Keratinocyte (primary cell): Measurements from ENCODE around the gene PLK5. TPM values are rescaled to one million over a fixed set of nuclear protein-coding genes. Genes with fewer than 3 reads are reported as not detected.

Experiments
- DNase-seq: peaks from one replicate; pipeline ENCODE4 v3.0.0-alpha.2; 2011; ENCODE audit warnings: low read depth, missing footprints, low spot score
- FAIRE-seq: peaks from 2 replicates; lab custom pipeline; 2011; peaks lifted over from hg19 to GRCh38; lab: Jason Lieb, UNC
- H2AFZ ChIP-seq: 2 replicates; pipeline ENCODE4 v1.6.0; 2012; ENCODE audit warnings: low read length, control low read depth, inconsistent platforms; ENCODE audit not compliant: control insufficient read depth
- H3K27ac ChIP-seq: 2 replicates; pipeline ENCODE4 v1.5.1; 2011; ENCODE audit warnings: low read length; ENCODE audit not compliant: control insufficient read depth, insufficient read depth
- H3K27me3 ChIP-seq: 3 replicates; pipeline ENCODE4 v1.6.0; 2011; ENCODE audit warnings: low read length; ENCODE audit not compliant: control insufficient read depth, insufficient read depth; ENCODE audit errors: extremely low read depth
- H3K36me3 ChIP-seq, 2 experiments: 2 replicates in 1 of 2; 3 replicates in 1 of 2; pipeline ENCODE4 v1.5.1; 2011; ENCODE audit warnings: low read length in 2 of 2, mild to moderate bottlenecking in 1 of 2; ENCODE audit not compliant: control insufficient read depth in 2 of 2, insufficient read depth in 2 of 2; ENCODE audit errors: extremely low read depth in 1 of 2
- H3K4me1 ChIP-seq: 3 replicates; pipeline ENCODE4 v1.5.1; 2011; ENCODE audit warnings: low read length; ENCODE audit not compliant: control insufficient read depth, insufficient read depth; ENCODE audit errors: extremely low read depth
- H3K4me2 ChIP-seq: 3 replicates; pipeline ENCODE4 v1.6.0; 2011; ENCODE audit warnings: low read depth, low read length; ENCODE audit not compliant: control insufficient read depth, insufficient read depth; ENCODE audit errors: extremely low read depth
- H3K4me3 ChIP-seq, 3 experiments: fragments of 200-600 bp in 1 of 3; sonication (generic) in 1 of 3; 2 replicates in 2 of 3; 3 replicates in 1 of 3; pipeline ENCODE4 v1.5.1; 2011 to 2016; ENCODE audit warnings: low read length in 3 of 3, mild to moderate bottlenecking in 3 of 3, control low read depth in 2 of 3, inconsistent platforms in 1 of 3, low read depth in 1 of 3, mixed read lengths in 1 of 3, mixed run types in 1 of 3, moderate library complexity in 1 of 3; ENCODE audit not compliant: control insufficient read depth in 2 of 3, insufficient read depth in 2 of 3; ENCODE audit errors: extremely low read depth in 1 of 3
- H3K79me2 ChIP-seq: 2 replicates; pipeline ENCODE4 v1.6.0; 2012; ENCODE audit warnings: low read length; ENCODE audit not compliant: control insufficient read depth, insufficient read depth
- H3K9ac ChIP-seq: 3 replicates; pipeline ENCODE4 v1.6.0; 2011; ENCODE audit warnings: low read length; ENCODE audit not compliant: control insufficient read depth, insufficient read depth; ENCODE audit errors: extremely low read depth
- H3K9me1 ChIP-seq: 3 replicates; pipeline ENCODE4 v1.6.0; 2011; ENCODE audit warnings: low read length; ENCODE audit not compliant: control insufficient read depth, insufficient read depth; ENCODE audit errors: extremely low read depth
- H3K9me3 ChIP-seq: 2 replicates; pipeline ENCODE4 v1.5.1; 2012; ENCODE audit warnings: low read depth, low read length; ENCODE audit not compliant: control insufficient read depth
- H4K20me1 ChIP-seq: 3 replicates; pipeline ENCODE4 v1.6.0; 2011; ENCODE audit warnings: low read length; ENCODE audit not compliant: control insufficient read depth, insufficient read depth; ENCODE audit errors: extremely low read depth
- CTCF ChIP-seq, 3 experiments: IDR thresholded peaks in 1 of 3; conservative IDR thresholded peaks in 1 of 3; optimal IDR thresholded peaks in 1 of 3; 2 replicates in 2 of 3; 3 replicates in 1 of 3; pipeline versions ENCODE3 to v1.5.1; 2011; ENCODE audit warnings: low read length in 3 of 3, mild to moderate bottlenecking in 3 of 3, moderate library complexity in 2 of 3, control low read depth in 1 of 3, inconsistent platforms in 1 of 3; ENCODE audit not compliant: insufficient read depth in 2 of 3; ENCODE audit errors: extremely low read depth in 1 of 3
- EZH2 ChIP-seq: IDR thresholded peaks from one replicate; pipeline ENCODE4 v1.6.1; 2012; ENCODE audit warnings: inconsistent platforms, mild to moderate bottlenecking, low read length, moderate library complexity
- dilution Hi-C: fragments of 300-500 bp; cut with MboI; formaldehyde crosslinking; loops from one replicate; pipeline ENCODE4 v1.7.0; 2020; ENCODE audit warnings: low sequenced_read_pairs; ENCODE audit not compliant: extremely low pct_ligation_motif_present
- polyA plus RNA-seq, 5 experiments: library from polyadenylated mRNA; depleted of rRNA in 3 of 5; stranded (reverse) in 3 of 5; stranded (forward) in 1 of 5; unstranded in 1 of 5; fragments of >200 nt; gene quantifications; 1 replicate in 1 of 5; 2 replicates in 3 of 5; 3 replicates in 1 of 5; pipeline versions ENCODE4 v1.2.1 to v1.2.3, GENCODE V29; 2011 to 2012; ENCODE audit warnings: missing spikeins in 2 of 5, low read depth in 1 of 5, low replicate concordance in 1 of 5

PLK5 gene
- polyA plus RNA-seq, 1 donor (not counting 4 experiments of a cell fraction or from before 2014, with no cell fraction given), result 0.05 TPM

GRCh38 chr19:1481893-1482360 lies 42.0 kb upstream of the PLK5 start:
- DNase-seq, result no peak
- TF ChIP-seq CTCF (optimal IDR thresholded peaks at IDR 0.05 in 1 of 3, IDR thresholded peaks at IDR 0.05 in 1 of 3, conservative IDR thresholded peaks at IDR 0.05 in 1 of 3; ENCODE audit: extremely low read depth in 1 of 3, insufficient read depth in 2 of 3, low read length in 3 of 3) (no peak), EZH2 (no peak)
- dilution Hi-C loops, result no loop called here

GRCh38 chr19:1482361-1483130 lies 41.3 kb upstream of the PLK5 start:
- H4K20me1 ChIP-seq, result no peaks in the 10 kb centered on the region
- no peak overlapping the region for H2AFZ ChIP-seq
- no peaks in the 10 kb centered on the region for H3K27me3 ChIP-seq
- no peaks in the 10 kb centered on the region for H3K9me3 ChIP-seq
- no peak for DNase-seq
- no peaks in the 10 kb centered on the region for H3K9me1 ChIP-seq
- FAIRE-seq, result no peak
- H3K36me3 ChIP-seq, result no peaks in the 10 kb centered on the region
- no peak overlapping the region for H3K4me3 ChIP-seq
- peaks cover 11% of the 10 kb centered on the region for H3K79me2 ChIP-seq
- dilution Hi-C loops, result no loop called here
- TF ChIP-seq EZH2, result no peak
- TF ChIP-seq CTCF (optimal IDR thresholded peaks at IDR 0.05 in 1 of 3, IDR thresholded peaks at IDR 0.05 in 1 of 3, conservative IDR thresholded peaks at IDR 0.05 in 1 of 3; ENCODE audit: extremely low read depth in 1 of 3, insufficient read depth in 2 of 3, low read length in 3 of 3), result no peak
- no peak overlapping the region for H3K4me2 ChIP-seq
- no peak overlapping the region for H3K9ac ChIP-seq
- H3K4me1 ChIP-seq, result peaks cover 9% of the 10 kb centered on the region
- H3K27ac ChIP-seq, result no peak overlapping the region

More at GRCh38 chr19:1481893-1482360, 42.0 kb upstream of the PLK5 start:
- peaks cover 16% of the 10 kb centered on the region for H3K79me2 ChIP-seq
- peaks cover 4% of the 10 kb centered on the region for H3K9me1 ChIP-seq
- no peaks in the 10 kb centered on the region for H3K27me3 ChIP-seq
- H3K4me2 ChIP-seq, result no peak overlapping the region
- H3K4me1 ChIP-seq, result peaks cover 13% of the 10 kb centered on the region
- H2AFZ ChIP-seq, result no peak overlapping the region
- H3K27ac ChIP-seq, result no peak overlapping the region
- H3K36me3 ChIP-seq, result peaks cover 0 to 4% of the 10 kb centered on the region in 2 experiments
- no peak overlapping the region for H3K9ac ChIP-seq
- H4K20me1 ChIP-seq, result no peaks in the 10 kb centered on the region
- H3K4me3 ChIP-seq, result no peak overlapping the region
- no peaks in the 10 kb centered on the region for H3K9me3 ChIP-seq
- FAIRE-seq, result no peak
